GM23338 (cell line): ENCODE measurements around the gene GNAZ. TPM values are rescaled to one million over a fixed set of nuclear protein-coding genes. Genes with fewer than 3 reads are reported as not detected.

Experiments
- ATAC-seq: fragments of 200-7000 bp; cut with Tn5 transposase; 3 replicates; pipeline ENCODE4 v1.9.1; 2020
- DNase-seq: peaks from one replicate; pipeline ENCODE4 v3.0.0-alpha.2; 2015; ENCODE audit warnings: low spot score
- H2AFZ ChIP-seq: fragments of 200-600 bp; sonication (generic); 2 replicates; pipeline ENCODE4 v1.8.0; 2016; ENCODE audit warnings: antibody characterized with exemption, mild to moderate bottlenecking, moderate library complexity
- H3F3A ChIP-seq: fragments of 200-600 bp; sonication (generic); replicated peaks from 2 replicates; pipeline ENCODE4 v1.8.0; 2017; ENCODE audit warnings: antibody characterized with exemption, mixed run types, low read depth
- H3K27ac ChIP-seq: fragments of 200-600 bp; sonication (generic); 2 replicates; pipeline ENCODE4 v1.6.1; 2016; ENCODE audit warnings: low read depth
- H3K27me3 ChIP-seq: fragments of 200-600 bp; sonication (generic); 2 replicates; pipeline ENCODE4 v1.8.0; 2016; ENCODE audit warnings: mild to moderate bottlenecking, mixed run types, moderate library complexity; ENCODE audit not compliant: insufficient read depth
- H3K36me3 ChIP-seq: fragments of 200-600 bp; sonication (generic); 2 replicates; pipeline ENCODE4 v1.8.0; 2016; ENCODE audit warnings: mild to moderate bottlenecking; ENCODE audit not compliant: insufficient read depth
- H3K4me1 ChIP-seq: fragments of 200-600 bp; sonication (generic); 2 replicates; pipeline ENCODE4 v1.8.0; 2016; ENCODE audit warnings: mild to moderate bottlenecking, moderate library complexity; ENCODE audit not compliant: insufficient read depth
- H3K4me2 ChIP-seq: fragments of 200-600 bp; sonication (generic); 2 replicates; pipeline ENCODE4 v1.7.1; 2017; ENCODE audit warnings: mixed run types
- H3K4me3 ChIP-seq: fragments of 200-600 bp; sonication (generic); 2 replicates; pipeline ENCODE4 v1.6.1; 2016; ENCODE audit warnings: mixed run types
- H3K79me2 ChIP-seq: fragments of 200-600 bp; sonication (generic); replicated peaks from 2 replicates; pipeline ENCODE4 v1.8.0; 2017; ENCODE audit warnings: mild to moderate bottlenecking; ENCODE audit not compliant: insufficient read depth
- H3K9me2 ChIP-seq: fragments of 200-600 bp; sonication (generic); 2 replicates; pipeline ENCODE4 v1.8.0; 2017; ENCODE audit not compliant: insufficient read depth
- H4K20me1 ChIP-seq: fragments of 200-600 bp; sonication (generic); replicated peaks from 2 replicates; pipeline ENCODE4 v1.8.0; 2017; ENCODE audit warnings: mild to moderate bottlenecking; ENCODE audit not compliant: insufficient read depth
- H3K27ac Mint-ChIP-seq: 2 replicates; pipeline ENCODE4 v1.8.0; 2020; ENCODE audit warnings: inconsistent platforms, mild to moderate bottlenecking, moderate library complexity, mixed read lengths
- H3K27me3 Mint-ChIP-seq: 3 replicates; pipeline ENCODE4 v1.8.0; 2022; ENCODE audit warnings: low read depth, mild to moderate bottlenecking, moderate library complexity, mixed read lengths, inconsistent platforms; ENCODE audit not compliant: insufficient read depth, poor library complexity
- H3K36me3 Mint-ChIP-seq: 3 replicates; pipeline ENCODE4 v1.8.0; 2021; ENCODE audit warnings: low read depth, mild to moderate bottlenecking, inconsistent platforms, moderate library complexity, mixed read lengths
- H3K4me1 Mint-ChIP-seq: 3 replicates; pipeline ENCODE4 v1.8.0; 2020; ENCODE audit warnings: mild to moderate bottlenecking, inconsistent platforms, mixed read lengths
- H3K4me3 Mint-ChIP-seq: 3 replicates; pipeline ENCODE4 v1.8.0; 2021; ENCODE audit warnings: moderate library complexity, mild to moderate bottlenecking, inconsistent platforms, mixed read lengths
- H3K9me3 Mint-ChIP-seq: 3 replicates; pipeline ENCODE4 v1.8.0; 2020; ENCODE audit warnings: moderate library complexity, mild to moderate bottlenecking, inconsistent platforms, mixed read lengths
- CREB1 ChIP-seq: fragments of 250-450 bp; sonication (Bioruptor Pico); IDR thresholded peaks from 2 replicates; pipeline ENCODE4 v1.5.0; 2020; ENCODE audit warnings: low read depth, mild to moderate bottlenecking, moderate library complexity
- CTCF ChIP-seq, 2 experiments: fragments of 200-600 bp in 1 of 2; sonication (generic) in 1 of 2; conservative IDR thresholded peaks; 2 replicates each; pipeline versions ENCODE4 v1.5.1 to v1.6.1; 2016 to 2017; ENCODE audit warnings: antibody characterized with exemption in 2 of 2, low read depth in 2 of 2, mild to moderate bottlenecking in 2 of 2, moderate library complexity in 1 of 2
- EZH2phosphoT487 ChIP-seq: fragments of 200-600 bp; sonication (generic); IDR thresholded peaks from one replicate; pipeline ENCODE4 v1.8.1; 2018; ENCODE audit warnings: antibody characterized with exemption; ENCODE audit not compliant: unreplicated experiment
- POLR2AphosphoS5 ChIP-seq: IDR thresholded peaks from 2 replicates; pipeline ENCODE4 v1.6.1; 2016; ENCODE audit warnings: antibody characterized with exemption, low read depth
- STAT1 ChIP-seq: IDR thresholded peaks from one replicate; pipeline ENCODE4 v1.6.1; 2016; ENCODE audit warnings: antibody characterized with exemption; ENCODE audit not compliant: unreplicated experiment
- ZNF114 ChIP-seq: fragments of 250-450 bp; sonication (Bioruptor Pico); IDR thresholded peaks from 2 replicates; pipeline ENCODE4 v1.5.0; 2020; ENCODE audit warnings: mild to moderate bottlenecking, moderate library complexity
- ZNF462 ChIP-seq: fragments of 250-450 bp; sonication (Bioruptor Pico); IDR thresholded peaks from 2 replicates; pipeline ENCODE4 v1.5.0; 2020; ENCODE audit warnings: mild to moderate bottlenecking, moderate library complexity
- polyA plus RNA-seq: library from polyadenylated mRNA; unstranded; fragments of >200 nt; fragmentation: Nextera tagmentation; extraction: Ambion mirVana; gene quantifications from 2 replicates; pipeline ENCODE4 v1.2.1, GENCODE V29; 2016
- total RNA-seq: library from RNA; depleted of rRNA; stranded (reverse); fragments of >200 nt; shearing (Covaris generic); gene quantifications from 2 replicates; pipeline ENCODE4 v1.2.3, GENCODE V29; 2014

Gene GNAZ
- total and polyA plus RNA-seq, 2 experiments from 2014 or later: 2.9 to 11.1 TPM

GRCh38 chr22:23109079-23109347, 38.7 kb downstream of the GNAZ start:
- H3K27me3 ChIP-seq: no peaks in the 10 kb centered on the region
- no peaks in the 10 kb centered on the region for H3K79me2 ChIP-seq
- Mint-ChIP-seq H3K4me1 (no peaks in the 10 kb centered on the region; the same call in 2 of the 3 replicates), H3K27ac (no peak overlapping the region), H3K36me3 (no peaks in the 10 kb centered on the region), H3K4me3 (no peak overlapping the region), H3K9me3 (no peaks in the 10 kb centered on the region), H3K27me3 (peaks cover 4% of the 10 kb centered on the region)
- no peaks in the 10 kb centered on the region for H3F3A ChIP-seq
- no peaks in the 10 kb centered on the region for H3K36me3 ChIP-seq
- DNase-seq: no peak
- no peaks in the 10 kb centered on the region for H3K4me1 ChIP-seq
- no peak overlapping the region for H3K4me2 ChIP-seq
- H3K27ac ChIP-seq: no peak overlapping the region
- no peak overlapping the region for H2AFZ ChIP-seq
- ATAC-seq: no peak
- TF ChIP-seq POLR2AphosphoS5 (no peak), CTCF (conservative IDR thresholded peaks at IDR 0.05; ENCODE audit: low read depth in 2 of 2) (no peak), EZH2phosphoT487 (no peak), CREB1 (no peak), STAT1 (no peak), ZNF114 (CRISPR knock-in tag) (no peak), ZNF462 (no peak)
- H3K9me2 ChIP-seq: no peaks in the 10 kb centered on the region
- H4K20me1 ChIP-seq: no peaks in the 10 kb centered on the region; the same call in 1 of the 2 replicates
- no peak overlapping the region for H3K4me3 ChIP-seq
